GM12891 (cell line): ENCODE data around the gene ZNFX1.

Experiments used
- DNase-seq: peaks from one replicate; pipeline ENCODE4 v3.0.0; 2011; ENCODE audit warnings: low spot score; ENCODE audit not compliant: insufficient read length
- FAIRE-seq: peaks from 2 replicates; lab custom pipeline; 2011; peaks lifted over from hg19 to GRCh38; lab: Jason Lieb, UNC
- PAX5 ChIP-seq: IDR thresholded peaks from 2 replicates; pipeline ENCODE4 v1.6.1; 2011; ENCODE audit warnings: low read length, moderate library complexity, mild to moderate bottlenecking; ENCODE audit not compliant: insufficient read depth, severe bottlenecking
- POLR2A ChIP-seq: IDR thresholded peaks from 2 replicates; pipeline ENCODE4 v1.6.1; 2011; ENCODE audit warnings: low read depth, low read length, control low read depth
- POLR2AphosphoS5 ChIP-seq: IDR thresholded peaks from 2 replicates; pipeline ENCODE4 v1.6.1; 2011; ENCODE audit warnings: low read depth, low read length, control low read depth
- POU2F2 ChIP-seq: IDR thresholded peaks from 2 replicates; pipeline ENCODE4 v1.6.1; 2011; ENCODE audit warnings: low read depth, mild to moderate bottlenecking, control low read depth, low read length, moderate library complexity
- SPI1 ChIP-seq: IDR thresholded peaks from 2 replicates; pipeline ENCODE4 v1.6.1; 2011; ENCODE audit warnings: low read depth, low read length, control low read depth
- TAF1 ChIP-seq: IDR thresholded peaks from 2 replicates; pipeline ENCODE4 v1.6.1; 2011; ENCODE audit warnings: low read depth, low read length, control low read depth

The ZNFX1 gene

DNA sequence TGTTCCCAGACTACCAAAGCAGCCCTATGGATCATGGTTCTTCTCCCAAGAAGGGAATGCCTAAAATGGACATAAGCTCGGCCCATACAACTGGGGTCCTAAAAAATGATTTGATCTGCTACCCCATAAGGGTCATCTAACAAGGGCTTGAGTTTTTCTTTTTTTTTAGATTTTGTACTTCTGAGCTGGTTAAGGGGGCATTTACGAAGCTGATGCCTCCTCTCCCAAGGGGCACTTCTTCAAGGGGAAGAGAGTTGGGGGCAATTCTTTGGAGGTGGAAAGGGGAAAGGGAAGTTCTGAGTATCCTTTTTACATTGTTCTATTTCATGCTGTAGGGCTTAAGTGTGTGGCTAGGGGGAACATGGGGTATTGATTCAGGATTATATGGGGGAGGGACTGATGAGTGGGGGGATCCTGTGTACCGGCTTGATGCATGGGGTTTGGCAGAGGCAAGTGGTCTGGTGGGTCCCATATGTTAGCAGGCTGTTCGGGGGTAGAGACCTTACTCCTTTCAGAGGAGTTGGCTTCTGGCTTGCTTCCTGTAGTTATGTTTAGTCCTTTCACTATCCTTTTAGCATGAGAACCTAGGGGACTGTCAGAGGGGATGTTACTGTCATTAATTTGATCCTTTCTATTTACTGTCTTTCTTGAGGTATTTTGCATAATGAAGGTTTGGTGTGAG is 8.1 kb upstream of the ZNFX1 start:
- FAIRE-seq (no peak), DNase-seq (no peak)

DNA sequence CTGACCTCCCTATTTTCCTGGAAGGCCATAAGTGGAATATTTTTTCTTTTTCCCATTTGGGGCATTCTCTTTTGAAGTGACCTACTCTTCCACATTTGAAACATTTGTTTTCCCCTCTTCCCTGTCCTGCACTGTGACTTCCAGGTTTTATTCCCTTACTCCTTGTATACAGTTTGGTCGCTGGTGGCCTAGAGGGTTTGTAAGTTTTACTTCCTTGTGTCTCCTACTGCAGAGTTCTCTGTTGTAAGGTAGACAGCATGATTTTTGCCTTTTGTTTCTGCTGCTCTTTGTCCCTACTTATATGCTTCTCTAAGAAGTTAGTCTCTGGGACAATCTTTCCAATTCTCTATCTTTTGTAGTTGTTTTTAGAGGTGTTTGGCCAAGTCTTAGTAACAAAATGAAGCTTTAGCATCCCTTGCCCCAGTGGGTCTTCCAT is 7.4 kb upstream of the ZNFX1 start:
- TF ChIP-seq POLR2AphosphoS5, result no peak; the same call in 1 of the 2 replicates
- TF ChIP-seq PAX5, result no peak
- TF ChIP-seq SPI1, result no peak
- TF ChIP-seq POU2F2, result no peak
- peak; percentile 8; the same call in 1 of the 2 replicates for TF ChIP-seq POLR2A
- DNase-seq, result no peak
- FAIRE-seq, result no peak

More for the DNA sequence above, 8.1 kb upstream of the ZNFX1 start:
- TF ChIP-seq SPI1, result no peak
- peak; percentile 71; the same call in 1 of the 2 replicates for TF ChIP-seq POLR2AphosphoS5
- TF ChIP-seq POU2F2, result no peak
- TF ChIP-seq POLR2A, result peak; percentile 57; the same call in 1 of the 2 replicates
- TF ChIP-seq PAX5, result no peak

DNA sequence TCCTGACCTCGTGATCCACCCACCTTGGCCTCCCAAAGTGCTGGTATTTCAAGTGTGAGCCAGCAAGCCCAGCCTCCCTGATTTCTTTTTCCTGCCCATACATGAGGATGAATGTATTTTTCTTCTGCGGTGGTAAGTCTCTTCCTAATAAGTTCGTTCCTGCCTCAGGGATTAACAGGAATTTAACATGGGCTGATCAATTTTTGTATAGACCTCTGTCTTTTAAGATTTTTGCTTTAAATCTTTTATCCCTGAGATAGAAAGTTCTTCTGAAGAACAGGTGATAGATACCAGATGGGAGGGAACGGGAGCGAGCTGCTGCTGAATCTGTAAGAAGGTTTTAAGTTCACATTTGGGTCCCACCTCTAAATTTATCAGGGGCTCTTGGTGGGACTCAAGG is 7.0 kb upstream of the ZNFX1 start:
- FAIRE-seq (no peak), DNase-seq (no peak)
- TF ChIP-seq POLR2AphosphoS5, result no peak
- no peak for TF ChIP-seq PAX5
- TF ChIP-seq TAF1, result no peak
- no peak for TF ChIP-seq POLR2A
- no peak for TF ChIP-seq POU2F2
- no peak for TF ChIP-seq SPI1

DNA sequence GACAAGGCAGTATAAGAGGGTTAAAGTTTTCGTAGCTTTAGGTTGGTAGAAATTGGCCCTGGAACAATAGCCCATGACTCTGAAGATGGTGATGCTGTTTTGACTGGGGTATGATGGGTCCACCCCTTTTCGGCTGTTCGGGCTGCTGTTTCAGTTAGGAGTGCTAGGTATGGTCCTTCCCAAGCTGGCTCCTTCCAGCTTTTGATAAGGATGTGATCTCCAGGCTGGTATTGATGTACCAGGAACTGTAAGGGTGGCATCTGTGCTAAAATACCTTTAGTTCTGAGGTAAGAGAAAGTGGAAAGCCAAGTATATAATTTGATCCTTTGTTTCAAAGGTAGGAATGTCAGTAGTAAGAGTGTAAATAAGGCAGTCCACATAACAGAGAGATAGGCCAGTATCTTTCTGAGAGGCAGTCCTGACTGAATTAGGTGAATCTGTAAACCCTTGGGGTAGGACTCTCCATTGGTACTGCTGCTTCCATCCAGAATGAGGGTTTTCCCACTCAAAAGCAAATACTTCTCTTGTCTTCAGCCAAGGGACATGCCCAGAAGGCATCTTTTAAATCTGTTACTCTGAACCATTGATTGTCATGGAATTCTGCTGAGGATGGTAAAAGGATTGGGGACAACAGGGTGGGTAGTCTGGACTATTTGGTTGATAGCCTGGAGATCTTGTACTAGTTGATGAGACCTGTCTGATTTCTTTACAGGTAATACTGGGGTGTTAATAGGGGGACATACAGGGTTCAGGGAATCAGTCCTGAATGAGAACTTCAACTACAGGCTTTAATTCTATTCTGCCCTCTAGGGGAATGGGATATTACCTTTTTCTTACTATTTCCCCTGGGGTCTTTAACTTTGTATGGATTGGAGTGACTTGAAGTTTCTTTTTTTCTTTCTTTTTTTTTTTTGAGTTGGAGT is 6.1 kb upstream of the ZNFX1 start:
- no peak for FAIRE-seq
- TF ChIP-seq SPI1, result no peak
- no peak for TF ChIP-seq POU2F2
- no peak for TF ChIP-seq PAX5
- TF ChIP-seq TAF1, result no peak
- peak; percentile 72 for TF ChIP-seq POLR2A
- TF ChIP-seq POLR2AphosphoS5, result peak; percentile 76
- no peak for DNase-seq

DNA sequence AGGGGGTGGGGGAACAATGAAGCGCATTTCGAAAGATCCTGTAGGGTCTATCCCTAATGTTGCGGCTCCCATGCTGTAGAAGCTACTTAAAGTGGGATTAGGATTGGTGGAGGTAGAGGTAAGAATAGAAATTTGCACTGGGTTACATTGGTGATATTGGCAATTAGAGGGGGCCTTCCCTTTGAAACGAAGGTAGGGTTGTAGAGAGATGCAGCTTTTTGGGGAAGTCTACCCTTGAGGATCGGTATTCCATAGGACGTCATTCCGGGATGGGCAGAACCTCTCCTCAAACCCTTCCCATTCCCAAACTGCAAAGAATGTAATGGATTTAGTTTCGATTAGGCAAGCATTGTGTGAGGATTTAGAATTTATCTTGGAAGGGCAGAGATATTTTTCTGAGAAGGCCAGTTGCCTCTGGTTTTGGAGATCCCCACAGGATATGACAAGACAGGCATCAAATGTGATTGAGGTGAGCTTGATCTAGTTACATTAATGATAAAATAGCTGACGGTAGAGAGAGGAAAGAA is 5.4 kb upstream of the ZNFX1 start:
- DNase-seq (no peak), FAIRE-seq (no peak)
- TF ChIP-seq TAF1 (no peak), SPI1 (no peak), POLR2AphosphoS5 (peak; percentile 34; the same call in 1 of the 2 replicates), POU2F2 (peak; percentile 50; the same call in 1 of the 2 replicates), POLR2A (peak; percentile 73), PAX5 (no peak)

DNA sequence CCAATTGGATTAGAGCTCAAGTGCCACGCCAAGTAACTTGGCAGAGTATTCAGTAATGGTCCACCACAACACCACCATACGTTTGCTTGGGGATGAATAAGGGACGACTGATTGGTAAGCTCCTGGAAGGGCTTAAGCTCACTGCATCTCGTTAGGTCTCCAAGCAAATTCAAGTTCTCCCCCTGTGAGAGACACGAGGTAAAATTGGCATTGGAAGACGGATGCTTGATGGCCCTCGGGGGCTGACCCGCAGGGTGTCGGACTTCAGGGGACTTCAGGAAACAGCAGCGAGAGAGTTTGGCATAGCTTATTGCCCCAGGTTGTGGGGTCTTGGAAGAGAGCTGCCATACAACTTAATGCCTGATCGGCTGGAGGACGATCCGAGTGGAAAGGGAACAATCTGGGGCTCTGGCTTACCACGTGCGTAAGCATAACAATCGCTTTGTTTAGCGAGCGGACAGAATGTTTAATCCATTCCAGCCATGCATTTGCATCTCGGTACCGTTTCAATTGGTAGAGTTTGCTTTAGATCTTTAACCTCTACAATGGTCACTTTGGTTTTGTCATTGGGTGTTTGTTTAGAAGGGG is 4.8 kb upstream of the ZNFX1 start:
- no peak for DNase-seq
- FAIRE-seq, result no peak
- TF ChIP-seq SPI1 (no peak), TAF1 (peak; percentile 41; the same call in 1 of the 2 replicates), POU2F2 (peak; percentile 16), POLR2A (0 out of 2 replicates have a peak, but pooled peaks have one; percentile 56), POLR2AphosphoS5 (peak; percentile 65; the same call in 1 of the 2 replicates), PAX5 (no peak)

DNA sequence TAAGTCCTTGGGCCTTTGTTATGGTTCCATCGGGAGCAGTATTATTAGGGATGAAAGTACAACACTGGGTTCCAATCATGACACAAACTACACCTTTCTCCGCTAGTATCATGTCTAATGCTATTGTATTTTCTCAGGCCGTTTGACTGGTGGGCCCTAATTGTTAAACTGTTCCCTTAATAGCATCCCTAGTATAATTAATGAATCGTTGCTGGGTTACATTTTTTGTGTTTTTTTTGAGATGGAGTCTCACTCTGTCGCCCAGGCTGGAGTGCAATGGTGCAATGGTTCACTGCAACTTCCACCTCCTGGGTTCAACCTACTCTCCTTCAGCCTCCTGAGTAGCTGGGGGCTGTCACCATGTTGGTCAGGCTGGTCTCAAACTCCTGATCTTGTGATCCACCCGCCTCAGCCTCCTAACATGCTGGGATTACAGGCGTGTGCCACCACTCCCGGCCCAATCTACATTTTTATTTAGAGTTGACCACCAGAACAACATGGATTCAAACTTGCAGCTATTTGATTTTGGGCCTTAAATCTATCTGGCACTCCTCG is 4.1 kb upstream of the ZNFX1 start:
- FAIRE-seq, result no peak
- DNase-seq, result no peak
- TF ChIP-seq SPI1 (no peak), TAF1 (no peak), PAX5 (no peak), POU2F2 (no peak), POLR2A (no peak), POLR2AphosphoS5 (no peak; the same call in 1 of the 2 replicates)

DNA sequence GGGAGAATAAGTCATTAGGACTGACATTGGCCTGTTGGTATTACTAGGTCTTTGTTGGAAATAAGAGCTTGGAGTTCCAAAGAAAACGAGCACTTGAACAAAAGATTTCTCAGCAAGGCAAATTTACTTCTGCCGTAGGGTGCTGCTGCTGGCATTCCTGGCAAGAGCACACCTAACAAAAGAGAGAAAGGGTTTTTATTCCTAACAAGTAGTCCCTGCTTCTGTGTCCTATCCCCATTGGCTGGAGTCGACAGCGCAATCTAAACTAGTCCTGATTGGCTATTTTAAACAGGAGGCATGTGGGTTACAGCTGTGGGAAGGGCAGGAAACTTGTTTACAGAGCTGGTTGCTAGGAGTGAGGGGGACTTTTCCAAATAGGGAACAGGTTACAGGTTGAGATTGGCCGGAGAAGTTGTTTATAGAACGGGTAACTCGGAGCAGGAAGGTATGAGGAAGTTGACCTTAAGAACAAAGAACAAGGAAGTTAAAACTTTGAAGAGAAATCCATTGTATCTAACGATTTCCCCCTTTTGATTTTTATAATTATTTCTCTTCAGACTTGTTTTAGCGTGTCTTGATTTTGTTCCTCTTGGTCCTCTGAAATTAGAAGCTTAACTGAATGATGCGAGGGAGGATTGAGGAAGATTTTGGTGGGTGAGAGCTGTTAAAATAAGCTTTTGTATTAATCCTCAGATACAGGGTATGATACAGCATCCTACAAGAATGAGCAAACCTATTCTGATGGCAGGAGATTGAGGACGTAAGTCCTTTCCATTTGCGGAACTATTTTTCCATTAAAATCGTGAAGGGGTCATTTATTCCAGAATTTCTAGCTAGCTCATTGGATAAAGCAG is 3.4 kb upstream of the ZNFX1 start:
- FAIRE-seq (no peak), DNase-seq (no peak)
- TF ChIP-seq POLR2A (no peak; the same call in none of the 2 replicates), TAF1 (no peak), POLR2AphosphoS5 (peak; percentile 17; the same call in 1 of the 2 replicates)
